CD4-positive, alpha-beta T cell (primary cell): ENCODE data around the gene KCNJ6. TPM values are rescaled to one million over a fixed set of nuclear protein-coding genes. Genes with fewer than 3 reads are reported as not detected.

Experiments
- ATAC-seq: fragments of 200-7000 bp; cut with Tn5 transposase; one replicate; pipeline ENCODE4 v1.10.0; 2022; ENCODE audit warnings: mild to moderate bottlenecking; ENCODE audit not compliant: poor library complexity
- CTCF ChIA-PET: fragments of 350-600 bp; sonication (Branson Sonifier 250); formaldehyde crosslinking; loops from one replicate; lab custom pipeline; 2021; ENCODE audit warnings: antibody characterized with exemption, inconsistent platforms; lab: Charles Lee
- POLR2A ChIA-PET: fragments of 350-600 bp; sonication (Branson Sonifier 250); formaldehyde crosslinking; loops from one replicate; lab custom pipeline; 2021; ENCODE audit warnings: antibody characterized with exemption, inconsistent platforms; lab: Charles Lee
- DNase-seq, 14 experiments: peaks; one replicate each; pipeline ENCODE4 v3.0.0-alpha.2; 2013 to 2020; ENCODE audit warnings: mixed read lengths in 2 of 14
- H3K27ac ChIP-seq, 2 donors: one replicate each; pipeline versions ENCODE4 v1.5.1 to v1.7.0; 2013; ENCODE audit warnings: low read length in 2 of 2, low read depth in 1 of 2, mild to moderate bottlenecking in 1 of 2
- H3K27me3 ChIP-seq, 2 experiments: 1 replicate in 1 of 2; 2 replicates in 1 of 2; pipeline versions ENCODE4 v1.6.1 to v1.7.0; 2013; ENCODE audit warnings: low read length in 2 of 2, control low read depth in 1 of 2, mild to moderate bottlenecking in 1 of 2, moderate library complexity in 1 of 2; ENCODE audit not compliant: insufficient read depth in 2 of 2, control insufficient read depth in 1 of 2
- H3K36me3 ChIP-seq: one replicate; pipeline ENCODE4 v1.6.1; 2013; ENCODE audit warnings: low read length, control low read depth; ENCODE audit not compliant: insufficient read depth
- H3K4me1 ChIP-seq: one replicate; pipeline ENCODE4 v1.6.1; 2013; ENCODE audit warnings: low read length, control low read depth; ENCODE audit not compliant: insufficient read depth
- H3K4me3 ChIP-seq: one replicate; pipeline ENCODE4 v1.5.1; 2013; ENCODE audit warnings: mild to moderate bottlenecking, low read length, moderate library complexity
- H3K9me3 ChIP-seq, 2 experiments: 1 replicate in 1 of 2; 2 replicates in 1 of 2; pipeline versions ENCODE4 v1.6.1 to v1.7.0; 2013; ENCODE audit warnings: low read length in 2 of 2, mild to moderate bottlenecking in 2 of 2, control low read depth in 1 of 2, moderate library complexity in 1 of 2; ENCODE audit not compliant: control insufficient read depth in 1 of 2, insufficient read depth in 1 of 2
- H3K27ac Mint-ChIP-seq: one replicate; pipeline ENCODE4 v1.8.0; 2020; ENCODE audit warnings: mixed read lengths
- H3K27me3 Mint-ChIP-seq: one replicate; pipeline ENCODE4 v1.8.0; 2021; ENCODE audit warnings: mixed read lengths
- H3K36me3 Mint-ChIP-seq: one replicate; pipeline ENCODE4 v1.8.0; 2021; ENCODE audit warnings: low read depth, mixed read lengths
- H3K4me1 Mint-ChIP-seq: one replicate; pipeline ENCODE4 v1.8.0; 2021; ENCODE audit warnings: low read depth, mixed read lengths
- H3K4me3 Mint-ChIP-seq: one replicate; pipeline ENCODE4 v1.8.0; 2020; ENCODE audit warnings: mild to moderate bottlenecking, mixed read lengths
- H3K9me3 Mint-ChIP-seq: one replicate; pipeline ENCODE4 v1.8.0; 2020; ENCODE audit warnings: mixed read lengths
- intact Hi-C, 2 experiments: fragments of 100-400 bp; cut with DNase I in 1 of 2; cut with micrococcal nuclease in 1 of 2; formaldehyde crosslinking; loops; one replicate each; pipeline versions ENCODE4 v1.15.1 to v1.9.0; 2023 to 2025; cut with DNase I, micrococcal nuclease
- total RNA-seq, 174 experiments: library from RNA in 2 of 174; stranded (reverse) in 2 of 174; gene quantifications; one replicate each; pipeline ENCODE4 v1.2.3 and lab custom pipeline; 2021 to 2026
- TF ChIP-seq, protein P1 (sequence below): fragments of 200-600 bp; IDR thresholded peaks from one replicate; pipeline ENCODE4 v1.8.0; 2022; ENCODE audit warnings: antibody characterized with exemption, mild to moderate bottlenecking

Gene KCNJ6
- total RNA-seq, 2 experiments from 2014 or later = not detected

GRCh38 chr21:37876561-37876960 is 39.7 kb downstream of the KCNJ6 start:
- CTCF ChIA-PET = no interaction called here
- Mint-ChIP-seq H3K4me1 (no peaks in the 10 kb centered on the region), H3K9me3 (no peaks in the 10 kb centered on the region), H3K27me3 (peaks cover 5% of the 10 kb centered on the region), H3K4me3 (no peak overlapping the region), H3K27ac (no peak overlapping the region), H3K36me3 (no peaks in the 10 kb centered on the region)
- H3K36me3 ChIP-seq = no peaks in the 10 kb centered on the region
- TF ChIP-seq, protein P1, sequence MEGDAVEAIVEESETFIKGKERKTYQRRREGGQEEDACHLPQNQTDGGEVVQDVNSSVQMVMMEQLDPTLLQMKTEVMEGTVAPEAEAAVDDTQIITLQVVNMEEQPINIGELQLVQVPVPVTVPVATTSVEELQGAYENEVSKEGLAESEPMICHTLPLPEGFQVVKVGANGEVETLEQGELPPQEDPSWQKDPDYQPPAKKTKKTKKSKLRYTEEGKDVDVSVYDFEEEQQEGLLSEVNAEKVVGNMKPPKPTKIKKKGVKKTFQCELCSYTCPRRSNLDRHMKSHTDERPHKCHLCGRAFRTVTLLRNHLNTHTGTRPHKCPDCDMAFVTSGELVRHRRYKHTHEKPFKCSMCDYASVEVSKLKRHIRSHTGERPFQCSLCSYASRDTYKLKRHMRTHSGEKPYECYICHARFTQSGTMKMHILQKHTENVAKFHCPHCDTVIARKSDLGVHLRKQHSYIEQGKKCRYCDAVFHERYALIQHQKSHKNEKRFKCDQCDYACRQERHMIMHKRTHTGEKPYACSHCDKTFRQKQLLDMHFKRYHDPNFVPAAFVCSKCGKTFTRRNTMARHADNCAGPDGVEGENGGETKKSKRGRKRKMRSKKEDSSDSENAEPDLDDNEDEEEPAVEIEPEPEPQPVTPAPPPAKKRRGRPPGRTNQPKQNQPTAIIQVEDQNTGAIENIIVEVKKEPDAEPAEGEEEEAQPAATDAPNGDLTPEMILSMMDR = no peak
- intact Hi-C loops = no loop called here
- DNase-seq (no peak), ATAC-seq (no peak)
- H3K9me3 ChIP-seq = no peaks in the 10 kb centered on the region
- peaks cover 0 to 2% of the 10 kb centered on the region in 2 experiments for H3K27me3 ChIP-seq
- POLR2A ChIA-PET = no interaction called here
- no peak overlapping the region for H3K4me3 ChIP-seq
- H3K4me1 ChIP-seq = no peaks in the 10 kb centered on the region
- no peak overlapping the region for H3K27ac ChIP-seq

DNA sequence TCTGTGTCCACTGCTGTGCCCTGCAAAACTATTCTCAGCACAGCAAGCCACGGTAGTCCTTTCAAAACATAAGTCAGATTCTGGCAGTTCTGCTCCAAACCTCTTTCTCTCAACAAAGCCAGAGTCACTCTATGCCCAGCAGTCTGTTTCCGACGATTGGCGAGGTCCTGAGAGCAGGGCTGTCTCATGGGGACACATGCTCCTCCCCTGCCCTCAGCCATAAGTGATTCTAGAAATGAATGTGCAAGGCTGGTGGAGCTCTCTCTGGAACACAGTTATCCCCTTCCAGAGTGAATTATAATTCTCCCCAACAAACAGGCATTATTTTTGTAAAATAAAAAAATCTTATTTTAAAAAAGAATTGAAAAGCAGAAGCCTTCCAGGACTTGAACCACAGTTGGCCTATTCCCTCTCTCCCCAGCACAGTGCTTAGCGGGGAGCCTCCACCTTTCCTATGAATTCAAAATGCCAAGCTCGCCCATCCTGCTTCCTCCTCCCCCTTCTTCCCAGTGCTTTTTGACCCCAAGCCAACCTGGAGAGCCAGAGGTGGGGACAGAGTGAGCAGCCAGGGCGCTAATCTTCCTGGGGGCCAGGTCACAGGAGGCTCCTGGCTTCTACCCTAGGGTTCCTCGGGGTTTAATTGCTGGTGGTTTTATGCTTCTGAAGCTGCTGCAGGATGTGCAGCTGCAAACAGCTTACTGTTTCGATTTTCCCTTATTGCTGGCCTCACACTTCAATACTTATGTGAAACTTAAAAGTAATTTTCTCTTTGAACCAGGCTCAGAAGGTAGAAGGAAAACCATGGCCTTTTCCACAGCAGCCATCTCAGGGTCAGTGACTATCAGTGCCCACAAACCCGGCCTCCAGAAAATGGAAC is 41.1 kb downstream of the KCNJ6 start:
- Histone ChIP-seq H3K27me3 (peaks cover 0 to 2% of the 10 kb centered on the region in 2 experiments), H3K36me3 (no peaks in the 10 kb centered on the region), H3K4me3 (no peak overlapping the region), H3K27ac (no peak overlapping the region), H3K4me1 (no peaks in the 10 kb centered on the region), H3K9me3 (no peaks in the 10 kb centered on the region)
- ChIA-PET POLR2A (no interaction called here), CTCF (no interaction called here)
- Mint-ChIP-seq H3K9me3 (no peaks in the 10 kb centered on the region), H3K4me1 (no peaks in the 10 kb centered on the region), H3K27me3 (peaks cover 5% of the 10 kb centered on the region), H3K27ac (no peak overlapping the region), H3K36me3 (no peaks in the 10 kb centered on the region), H3K4me3 (no peak overlapping the region)
- ATAC-seq = no peak
- intact Hi-C loops = no loop called here
- TF ChIP-seq, protein P1 = no peak
- no peak for DNase-seq

DNA sequence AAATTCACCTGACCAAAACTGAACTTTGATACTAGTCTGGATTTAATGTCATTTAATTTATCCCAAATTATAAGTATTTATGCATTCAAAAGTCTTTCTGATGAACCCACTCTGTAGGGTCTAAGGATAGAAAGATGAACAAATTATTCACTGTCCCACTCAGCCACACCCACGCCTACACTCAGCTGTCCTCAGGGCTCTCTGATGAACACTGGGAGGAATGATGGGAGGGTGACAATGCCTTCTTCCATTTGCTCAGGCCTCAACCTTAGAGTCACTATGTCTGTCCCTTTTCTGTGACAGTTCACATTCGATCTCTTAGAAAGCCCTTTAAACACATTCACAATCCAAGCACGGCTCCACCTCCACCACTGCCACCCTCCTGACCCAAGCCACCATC is 41.8 kb downstream of the KCNJ6 start:
- peaks cover 0 to 2% of the 10 kb centered on the region in 2 experiments for H3K27me3 ChIP-seq
- no peaks in the 10 kb centered on the region for H3K9me3 ChIP-seq
- H3K36me3 ChIP-seq = no peaks in the 10 kb centered on the region
- Mint-ChIP-seq H3K9me3 (no peaks in the 10 kb centered on the region), H3K4me3 (no peak overlapping the region), H3K36me3 (no peaks in the 10 kb centered on the region), H3K4me1 (no peaks in the 10 kb centered on the region), H3K27me3 (peaks cover 5% of the 10 kb centered on the region), H3K27ac (no peak overlapping the region)
- ATAC-seq = no peak
- H3K27ac ChIP-seq = no peak overlapping the region
- intact Hi-C loops = no loop called here
- ChIA-PET POLR2A (no interaction called here), CTCF (no interaction called here)
- H3K4me3 ChIP-seq = no peak overlapping the region
- H3K4me1 ChIP-seq = no peaks in the 10 kb centered on the region
- TF ChIP-seq, protein P1 = no peak
- no peak for DNase-seq
